GM19468 (cell line): Measurements from ENCODE around the gene CKM.
"Not testable (repeated sequence)": the region's sequence is repeated elsewhere in the genome, so short reads cannot be mapped to it uniquely, and the experiment has no call there.

Experiments
- ATAC-seq: cut with Tn5 transposase; IDR thresholded peaks from one replicate; pipeline ENCODE4 v1.9.1; 2021; ENCODE audit warnings: mild to moderate bottlenecking, moderate library complexity, moderate number of reproducible peaks; ENCODE audit not compliant: unreplicated experiment; ENCODE audit errors: extremely low read depth

CKM gene

DNA sequence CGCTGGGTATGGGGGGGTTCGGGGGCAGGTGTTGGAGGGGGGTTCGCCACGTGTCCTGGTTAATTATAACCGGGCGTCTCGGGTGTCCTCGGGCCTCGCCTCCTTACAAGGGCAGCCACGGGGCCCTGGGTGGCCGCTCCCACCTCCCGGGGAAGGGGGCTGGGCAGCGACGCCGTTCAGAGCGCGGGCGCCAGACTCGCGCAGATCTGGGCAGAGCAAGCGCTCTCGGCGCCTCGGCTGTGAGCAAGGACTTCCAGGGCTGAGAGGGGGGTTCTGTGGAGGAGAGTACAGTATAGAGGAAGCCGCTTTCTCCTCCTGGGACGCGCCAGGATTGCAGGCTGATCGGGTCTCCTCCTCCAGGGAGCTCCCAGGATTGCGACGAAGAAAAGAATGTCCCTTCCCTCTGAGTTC is 1.0 kb upstream of the CKM start:
- no peak for ATAC-seq

DNA sequence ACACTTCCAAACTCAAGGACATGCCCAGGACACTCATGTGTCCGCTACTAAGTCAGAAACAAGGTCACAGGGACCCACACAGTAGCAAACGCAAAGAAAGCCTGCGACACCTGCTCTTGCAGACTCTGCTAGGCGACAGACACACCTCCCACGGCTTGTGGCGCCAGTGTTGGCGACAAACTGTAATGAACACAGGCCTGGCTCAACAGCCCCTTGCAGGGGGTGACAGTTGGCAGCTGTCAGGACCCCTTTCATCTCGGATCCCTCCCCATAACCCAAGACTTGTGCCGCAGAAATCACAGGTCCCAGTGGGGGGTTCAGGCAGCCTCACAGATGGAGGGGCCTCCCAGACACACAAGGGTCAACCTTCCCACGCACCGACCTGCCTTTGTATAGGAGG is 364 bp downstream of the CKM start:
- ATAC-seq = no peak

- ATAC-seq = no peak
Measured at GRCh38 chr19:45321848-45322247, 827 bp downstream of the CKM start.

- no peak for ATAC-seq
Measured at GRCh38 chr19:45320997-45321775, 1.5 kb downstream of the CKM start.

GRCh38 chr19:45315304-45315703 is 7.4 kb downstream of the CKM start:
- no peak for ATAC-seq

- ATAC-seq = no peak
Measured at GRCh38 chr19:45314708-45315245, 7.9 kb downstream of the CKM start.

DNA sequence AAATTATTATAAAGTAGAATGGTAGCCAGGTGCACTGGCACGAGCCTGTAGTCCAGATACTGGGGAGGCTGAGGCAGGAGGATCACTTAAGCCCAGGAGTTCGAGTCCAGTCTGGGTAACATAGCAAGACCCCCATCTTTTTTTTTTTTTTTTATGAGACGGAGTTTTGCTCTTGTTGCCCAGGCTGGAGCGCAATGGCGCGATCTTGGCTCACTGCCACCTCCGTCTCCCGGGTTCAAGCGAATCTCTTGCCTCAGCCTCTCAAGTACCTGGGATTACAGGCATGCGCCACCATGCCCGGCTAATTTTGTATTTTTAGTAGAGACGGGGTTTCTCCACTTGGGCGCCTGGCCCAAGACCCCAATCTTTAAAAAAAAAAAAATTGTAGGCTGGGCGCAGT is 10.4 kb downstream of the CKM start:
- not testable (repeated sequence) for ATAC-seq

DNA sequence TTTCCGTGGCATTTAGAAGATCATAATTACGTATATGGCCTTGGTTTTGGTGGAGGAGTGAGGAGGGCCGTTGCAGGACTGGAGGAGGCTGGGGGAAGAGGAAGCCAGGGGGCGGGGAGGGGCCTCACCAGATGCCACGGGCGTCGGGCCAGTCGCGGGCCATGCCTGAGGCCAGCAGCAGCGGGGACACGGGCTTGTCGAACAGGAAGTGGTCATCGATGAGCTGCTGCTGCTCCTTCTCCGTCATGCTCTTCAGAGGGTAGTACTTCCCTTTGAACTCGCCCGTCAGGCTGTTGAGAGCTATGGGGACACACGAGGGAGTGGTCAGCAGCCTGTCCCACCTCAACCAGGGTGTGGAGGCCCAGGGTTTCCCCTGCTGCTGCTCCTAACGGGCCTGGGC is 11.1 kb downstream of the CKM start:
- no peak for ATAC-seq

DNA sequence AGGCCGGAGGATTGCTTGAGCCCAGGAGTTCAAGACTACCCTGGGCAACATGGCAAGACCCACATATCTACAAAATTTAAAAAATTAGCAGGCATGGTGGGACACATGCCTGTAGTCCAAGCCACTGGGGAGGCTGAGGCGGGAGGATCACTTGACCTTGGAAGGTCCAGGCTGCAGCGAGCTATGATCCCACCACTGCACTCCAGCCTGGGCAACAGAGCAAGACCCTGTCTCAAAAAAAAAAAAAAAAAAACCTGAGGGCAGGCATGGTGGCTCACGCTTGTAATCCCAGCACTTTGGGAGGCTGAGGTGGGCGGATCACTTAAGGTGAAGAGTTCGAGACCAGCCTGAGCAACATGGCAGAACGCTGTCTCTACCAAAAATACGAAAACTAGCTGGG is 13.4 kb downstream of the CKM start:
- not testable (repeated sequence) for ATAC-seq

DNA sequence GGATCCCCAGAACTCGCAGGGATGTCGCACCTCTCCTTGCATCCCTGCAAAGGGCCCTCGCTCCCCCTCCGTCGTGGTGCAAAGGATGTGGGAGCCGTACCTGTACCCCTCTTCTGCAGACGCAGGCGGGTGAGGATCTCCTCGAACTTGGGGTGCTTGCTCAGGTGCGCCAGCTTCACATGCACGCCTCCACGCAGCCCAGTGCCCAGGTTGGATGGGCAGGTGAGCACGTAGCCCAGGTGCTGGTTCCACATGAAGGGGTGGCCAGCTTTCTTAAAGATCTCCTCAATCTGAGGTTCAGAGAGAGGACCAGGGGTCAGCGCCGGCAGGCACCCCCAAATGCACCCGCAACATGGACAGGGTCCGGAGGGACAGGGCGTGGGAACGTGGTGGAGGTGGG is 15.3 kb downstream of the CKM start:
- ATAC-seq = no peak

DNA sequence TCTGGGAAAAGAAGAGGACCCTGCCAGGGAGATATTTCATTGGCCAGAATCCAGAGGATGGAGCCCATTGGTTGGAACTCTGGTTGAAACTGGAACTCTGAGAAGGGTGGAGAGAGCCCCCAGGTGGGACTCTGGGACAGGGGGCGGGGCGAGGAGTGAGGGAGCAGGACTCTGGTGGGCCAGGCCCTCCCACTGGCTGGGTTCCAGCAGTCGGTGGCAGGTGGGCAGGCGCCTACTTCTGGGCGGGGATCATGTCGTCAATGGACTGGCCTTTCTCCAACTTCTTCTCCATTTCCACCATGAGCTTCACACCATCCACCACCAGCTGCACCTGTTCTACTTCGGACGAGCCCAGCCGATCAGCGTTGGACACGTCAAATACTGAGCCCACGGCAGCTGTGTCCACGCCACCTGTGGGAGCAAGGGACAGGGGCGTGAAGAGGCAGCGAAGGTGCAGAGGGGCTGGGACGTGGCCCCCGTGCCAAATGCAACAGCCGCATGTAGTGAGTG is 16.1 kb downstream of the CKM start:
- no peak for ATAC-seq

GRCh38 chr19:45306040-45306439 is 16.6 kb downstream of the CKM start:
- no peak for ATAC-seq

DNA sequence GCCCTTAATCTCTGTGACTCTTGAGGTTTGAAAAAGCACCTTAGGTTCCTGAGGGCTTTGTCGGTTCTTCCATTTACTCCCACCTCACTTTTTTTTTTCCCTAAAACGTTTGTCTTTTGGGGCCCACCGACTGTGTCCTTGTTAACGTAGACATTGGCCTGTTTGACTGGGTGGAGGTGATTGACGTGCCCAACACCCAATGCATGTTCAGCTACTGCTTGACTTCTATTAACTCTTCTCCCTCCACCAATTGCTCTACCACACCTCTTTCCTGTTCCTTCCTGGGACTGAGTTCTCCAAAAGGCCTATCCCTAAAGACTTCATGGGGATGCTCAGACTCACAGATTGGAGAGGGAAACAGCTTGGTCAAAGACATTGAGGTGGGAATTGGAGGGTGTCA is 17.3 kb downstream of the CKM start:
- ATAC-seq = no peak

DNA sequence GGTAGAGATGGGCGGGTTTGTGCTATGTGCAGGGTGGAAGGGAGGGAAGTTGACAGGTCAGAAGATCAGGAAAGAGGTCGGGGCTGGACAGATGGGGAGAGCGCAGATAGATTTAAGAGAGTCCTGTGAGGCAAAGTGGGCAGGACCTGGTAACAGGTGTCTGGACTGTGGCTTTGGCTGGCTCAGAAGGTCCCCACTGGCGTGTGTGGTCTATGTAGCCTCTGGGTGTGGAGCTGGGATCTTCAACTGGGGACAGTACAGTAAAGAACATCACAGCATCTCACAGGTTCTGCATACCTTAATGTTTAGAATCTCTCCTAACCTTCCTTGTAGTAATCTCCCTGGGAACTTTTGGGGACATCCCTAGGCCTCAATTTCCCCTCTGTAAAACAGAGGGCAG is 17.7 kb downstream of the CKM start:
- ATAC-seq = no peak

DNA sequence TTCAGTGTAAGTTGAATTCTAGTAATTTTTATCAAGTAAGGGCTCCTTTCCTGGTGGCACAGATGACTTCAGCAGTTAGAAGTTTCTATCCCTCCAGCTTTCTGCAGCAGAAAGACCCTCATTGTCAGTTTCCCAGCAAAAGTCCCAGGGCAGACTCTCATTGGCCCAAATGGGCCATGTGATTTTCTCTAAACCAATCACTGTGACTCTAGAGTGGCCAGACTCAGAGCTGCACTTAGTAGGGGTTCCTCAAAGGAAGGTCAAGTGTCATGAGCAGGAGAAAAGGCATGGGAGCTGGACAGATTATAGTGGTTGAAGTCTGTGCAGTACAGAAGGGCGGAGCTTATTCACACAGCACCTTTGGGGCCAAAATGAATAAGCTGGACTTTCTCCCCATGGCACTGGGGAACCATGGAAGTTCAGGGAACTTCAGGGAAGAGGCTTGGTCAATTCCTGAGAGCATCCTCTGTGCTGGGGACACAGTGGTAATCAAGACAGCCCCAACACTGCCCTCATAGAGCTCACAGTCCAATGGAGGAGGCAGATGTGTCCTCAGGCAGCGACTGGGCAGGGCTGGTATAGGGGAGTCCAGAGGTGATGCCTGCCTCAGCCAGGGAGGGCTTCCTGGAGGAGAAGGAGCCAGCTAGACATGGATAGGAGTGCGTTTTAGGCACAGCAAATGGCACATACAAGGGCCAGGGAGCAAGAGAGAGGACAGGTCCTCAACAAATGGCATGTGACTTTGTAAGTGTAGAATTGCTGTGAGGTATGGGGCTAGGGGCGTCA is 18.3 kb downstream of the CKM start:
- no peak for ATAC-seq

- no peak for ATAC-seq
Measured at GRCh38 chr19:45303269-45304060, 19.2 kb downstream of the CKM start.

DNA sequence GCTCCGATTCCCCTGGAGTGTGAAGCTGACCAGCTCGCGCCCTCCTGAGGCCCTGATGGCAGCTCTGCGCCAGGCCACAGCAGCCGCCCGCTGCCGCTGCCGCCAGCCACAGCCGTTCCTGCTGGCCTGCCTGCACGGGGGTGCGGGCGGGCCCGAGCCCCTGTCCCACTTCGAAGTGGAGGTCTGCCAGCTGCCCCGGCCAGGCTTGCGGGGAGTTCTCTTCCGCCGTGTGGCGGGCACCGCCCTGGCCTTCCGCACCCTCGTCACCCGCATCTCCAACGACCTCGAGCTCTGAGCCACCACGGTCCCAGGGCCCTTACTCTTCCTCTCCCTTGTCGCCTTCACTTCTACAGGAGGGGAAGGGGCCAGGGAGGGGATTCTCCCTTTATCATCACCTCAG is 20.3 kb downstream of the CKM start:
- no peak for ATAC-seq

GRCh38 chr19:45299719-45300118 is 23.0 kb downstream of the CKM start:
- ATAC-seq = no peak

DNA sequence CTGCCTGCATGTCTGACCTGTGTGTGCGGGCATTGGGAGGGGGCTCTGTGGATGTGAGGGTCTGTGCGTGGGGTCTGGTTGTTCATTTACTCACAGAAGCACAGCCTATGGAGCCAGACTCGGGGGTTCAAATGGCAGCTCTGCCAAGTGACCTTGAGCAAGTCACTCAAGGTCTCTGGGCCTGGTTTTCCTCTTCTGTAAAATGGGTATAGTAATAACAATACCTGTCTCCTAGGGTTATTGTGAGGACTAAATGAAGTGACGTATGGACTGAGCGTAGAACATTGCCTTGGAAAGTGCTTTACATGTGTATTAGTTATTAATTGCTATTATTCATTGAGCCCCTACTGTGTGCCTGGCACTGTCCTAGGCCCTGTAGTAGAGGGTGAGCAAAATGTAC is 24.4 kb downstream of the CKM start:
- no peak for ATAC-seq

- ATAC-seq = no peak
Measured at GRCh38 chr19:45297674-45298073, 25.0 kb downstream of the CKM start.
